PC-3 (cell line): ENCODE results near the gene ZNF22. TPM values are rescaled to one million over a fixed set of nuclear protein-coding genes. Genes with fewer than 3 reads are reported as not detected.

Experiments used
- ATAC-seq: fragments of 200-7000 bp; cut with Tn5 transposase; 2 replicates; pipeline ENCODE4 v1.9.1; 2020; ENCODE audit warnings: mild to moderate bottlenecking, moderate library complexity
- BruUV-seq: library from RNA; stranded (reverse); fragments of 400-500 nt; replicated peaks from 2 replicates; lab custom pipeline; 2021; lab: Mats Ljungman, UMichigan
- CTCF ChIA-PET: fragments of 300-600 bp; sonication (Branson Sonifier 250); formaldehyde crosslinking; loops from one replicate; lab custom pipeline; 2022; ENCODE audit warnings: antibody characterized with exemption; lab: Charles Lee
- POLR2A ChIA-PET: fragments of 300-600 bp; sonication (Branson Sonifier 250); formaldehyde crosslinking; loops from one replicate; lab custom pipeline; 2022; ENCODE audit warnings: antibody characterized with exemption; ENCODE audit not compliant: unreplicated experiment; lab: Charles Lee
- DNase-seq: peaks from one replicate; pipeline ENCODE4 v3.0.0-alpha.2; 2015
- H2AFZ ChIP-seq: fragments of 300-600 bp; sonication (generic); 2 replicates; pipeline ENCODE4 v1.6.0; 2016; ENCODE audit warnings: antibody characterized with exemption, low read length
- H3F3A ChIP-seq: fragments of 300-600 bp; sonication (generic); one replicate; pipeline ENCODE4 v1.6.0; 2017; ENCODE audit warnings: antibody characterized with exemption, low read length, control low read depth, mild to moderate bottlenecking; ENCODE audit not compliant: unreplicated experiment
- H3K27ac ChIP-seq: fragments of 300-600 bp; sonication (generic); 2 replicates; pipeline ENCODE4 v1.5.1; 2016; ENCODE audit warnings: mild to moderate bottlenecking, low read length
- H3K27me3 ChIP-seq: fragments of 300-600 bp; sonication (generic); 2 replicates; pipeline ENCODE4 v1.6.1; 2016; ENCODE audit warnings: low read length, mixed read lengths
- H3K36me3 ChIP-seq: fragments of 300-600 bp; sonication (generic); 2 replicates; pipeline ENCODE4 v1.6.1; 2016; ENCODE audit warnings: low read depth, mixed run types, low read length, mixed read lengths
- H3K4me1 ChIP-seq: fragments of 300-600 bp; sonication (generic); 2 replicates; pipeline ENCODE4 v1.5.1; 2016; ENCODE audit warnings: low read length; ENCODE audit not compliant: insufficient read depth
- H3K4me2 ChIP-seq: fragments of 300-600 bp; sonication (generic); 2 replicates; pipeline ENCODE4 v1.6.0; 2016; ENCODE audit warnings: low read length
- H3K4me3 ChIP-seq: fragments of 300-600 bp; sonication (generic); 2 replicates; pipeline ENCODE4 v1.5.1; 2016; ENCODE audit warnings: mild to moderate bottlenecking, low read length, mixed read lengths
- H3K79me2 ChIP-seq: fragments of 300-600 bp; sonication (generic); 2 replicates; pipeline ENCODE4 v1.6.1; 2017; ENCODE audit warnings: low read length, mixed read lengths
- H3K9ac ChIP-seq: fragments of 300-600 bp; sonication (generic); 2 replicates; pipeline ENCODE4 v1.6.0; 2016; ENCODE audit warnings: mild to moderate bottlenecking, low read length
- H3K9me2 ChIP-seq: fragments of 300-600 bp; sonication (generic); replicated peaks from 2 replicates; pipeline ENCODE4 v1.6.1; 2016; ENCODE audit warnings: mixed run types, low read length, mixed read lengths
- H3K9me3 ChIP-seq: fragments of 300-600 bp; sonication (generic); 2 replicates; pipeline ENCODE4 v1.6.1; 2016; ENCODE audit warnings: low read length, mixed read lengths
- H4K20me1 ChIP-seq: fragments of 300-600 bp; sonication (generic); 2 replicates; pipeline ENCODE4 v1.6.1; 2016; ENCODE audit warnings: low read length, mixed read lengths
- EZH2 ChIP-seq: fragments of 300-600 bp; sonication (generic); IDR thresholded peaks from one replicate; pipeline ENCODE4 v1.6.1; 2017; ENCODE audit warnings: antibody characterized with exemption, mild to moderate bottlenecking, low read length; ENCODE audit not compliant: unreplicated experiment
- EZH2phosphoT487 ChIP-seq: fragments of 300-600 bp; sonication (generic); IDR thresholded peaks from 2 replicates; pipeline ENCODE4 v1.6.1; 2018; ENCODE audit warnings: mild to moderate bottlenecking, antibody characterized with exemption, low read length, borderline replicate concordance
- intact Hi-C: fragments of 100-400 bp; cut with micrococcal nuclease; formaldehyde crosslinking; loops from 2 replicates; pipeline ENCODE4 v1.9.0; 2023
- total RNA-seq: library from RNA; depleted of rRNA; stranded (reverse); fragments of >200 nt; gene quantifications from 2 replicates; pipeline ENCODE4 v1.2.3, GENCODE V29; 2014
- TF ChIP-seq, protein P1 (sequence below): fragments of 300-600 bp; sonication (generic); conservative IDR thresholded peaks from 2 replicates; pipeline ENCODE4 v1.5.1; 2017; ENCODE audit warnings: antibody characterized with exemption, low read depth, mild to moderate bottlenecking, low read length

The ZNF22 gene
- total RNA-seq, 1 experiment from 2014 or later: 24.8 TPM

DNA sequence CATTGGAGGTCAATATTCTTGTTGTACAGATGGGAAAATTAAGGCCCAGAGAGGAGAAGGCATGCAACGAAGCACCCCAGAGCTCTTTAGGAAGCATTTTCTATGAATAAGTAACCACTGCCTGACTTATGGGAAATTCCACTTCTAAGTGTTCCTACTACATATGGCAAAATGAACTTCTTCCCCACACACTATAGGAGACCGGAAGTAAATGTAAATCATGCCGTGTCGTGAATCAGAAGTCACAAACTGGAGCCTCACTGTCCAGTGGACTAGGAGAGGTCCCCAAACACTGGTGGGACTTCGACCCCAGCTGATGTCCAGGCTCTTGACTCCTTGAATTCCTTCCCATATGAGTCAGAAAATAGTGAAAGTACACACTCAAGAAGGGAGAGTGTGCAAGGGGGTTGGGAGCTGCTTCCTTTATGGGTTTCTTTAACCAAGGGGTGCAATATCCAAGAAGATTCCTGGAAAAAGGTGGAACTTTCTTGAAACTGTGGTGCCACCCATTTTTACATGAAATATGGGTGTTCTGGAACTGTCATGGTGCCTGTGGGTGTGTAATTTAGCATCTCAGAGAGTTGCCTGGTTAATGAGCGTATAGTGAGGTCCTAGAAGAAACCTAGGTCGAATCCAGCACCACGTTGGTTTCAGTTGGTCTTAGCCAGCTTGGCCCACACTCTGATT is 34.5 kb upstream of the ZNF22 start:
- Histone ChIP-seq H3K4me2 (no peak overlapping the region), H3K9me3 (no peaks in the 10 kb centered on the region), H3K4me1 (no peaks in the 10 kb centered on the region), H3K27me3 (no peaks in the 10 kb centered on the region), H3K4me3 (no peak overlapping the region), H3K9ac (no peak overlapping the region), H2AFZ (no peak overlapping the region), H3K9me2 (no peaks in the 10 kb centered on the region), H4K20me1 (no peaks in the 10 kb centered on the region), H3K79me2 (no peaks in the 10 kb centered on the region), H3K27ac (no peak overlapping the region), H3F3A (no peaks in the 10 kb centered on the region), H3K36me3 (no peaks in the 10 kb centered on the region)
- intact Hi-C loops: no loop called here
- no TSS peak for BruUV-seq
- ATAC-seq (no peak), DNase-seq (no peak)
- ChIA-PET CTCF (no interaction called here), POLR2A (no interaction called here)
- TF ChIP-seq, protein P1, sequence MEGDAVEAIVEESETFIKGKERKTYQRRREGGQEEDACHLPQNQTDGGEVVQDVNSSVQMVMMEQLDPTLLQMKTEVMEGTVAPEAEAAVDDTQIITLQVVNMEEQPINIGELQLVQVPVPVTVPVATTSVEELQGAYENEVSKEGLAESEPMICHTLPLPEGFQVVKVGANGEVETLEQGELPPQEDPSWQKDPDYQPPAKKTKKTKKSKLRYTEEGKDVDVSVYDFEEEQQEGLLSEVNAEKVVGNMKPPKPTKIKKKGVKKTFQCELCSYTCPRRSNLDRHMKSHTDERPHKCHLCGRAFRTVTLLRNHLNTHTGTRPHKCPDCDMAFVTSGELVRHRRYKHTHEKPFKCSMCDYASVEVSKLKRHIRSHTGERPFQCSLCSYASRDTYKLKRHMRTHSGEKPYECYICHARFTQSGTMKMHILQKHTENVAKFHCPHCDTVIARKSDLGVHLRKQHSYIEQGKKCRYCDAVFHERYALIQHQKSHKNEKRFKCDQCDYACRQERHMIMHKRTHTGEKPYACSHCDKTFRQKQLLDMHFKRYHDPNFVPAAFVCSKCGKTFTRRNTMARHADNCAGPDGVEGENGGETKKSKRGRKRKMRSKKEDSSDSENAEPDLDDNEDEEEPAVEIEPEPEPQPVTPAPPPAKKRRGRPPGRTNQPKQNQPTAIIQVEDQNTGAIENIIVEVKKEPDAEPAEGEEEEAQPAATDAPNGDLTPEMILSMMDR: no peak
- no peak for TF ChIP-seq EZH2phosphoT487
- TF ChIP-seq EZH2: no peak

GRCh38 chr10:44966816-44967509 is 33.8 kb upstream of the ZNF22 start:
- no TSS peak for BruUV-seq
- DNase-seq (no peak), ATAC-seq (no peak)
- Histone ChIP-seq H2AFZ (no peak overlapping the region), H3K4me3 (no peak overlapping the region), H3K4me1 (no peaks in the 10 kb centered on the region), H3K27me3 (no peaks in the 10 kb centered on the region), H4K20me1 (no peaks in the 10 kb centered on the region), H3F3A (no peaks in the 10 kb centered on the region), H3K79me2 (no peaks in the 10 kb centered on the region), H3K4me2 (no peak overlapping the region), H3K9ac (no peak overlapping the region), H3K27ac (no peak overlapping the region), H3K9me2 (no peaks in the 10 kb centered on the region), H3K36me3 (no peaks in the 10 kb centered on the region), H3K9me3 (no peaks in the 10 kb centered on the region)
- POLR2A ChIA-PET: no interaction called here
- intact Hi-C loops: no loop called here
- CTCF ChIA-PET: no interaction called here
- TF ChIP-seq EZH2phosphoT487: no peak
- no peak for TF ChIP-seq EZH2
- TF ChIP-seq, protein P1: peak; percentile 22; the same call in 1 of the 2 replicates

GRCh38 chr10:44967616-44968015 is 33.1 kb upstream of the ZNF22 start:
- no peaks in the 10 kb centered on the region for H3F3A ChIP-seq
- H3K27me3 ChIP-seq: no peaks in the 10 kb centered on the region
- no peaks in the 10 kb centered on the region for H3K36me3 ChIP-seq
- BruUV-seq: no TSS peak
- no peak overlapping the region for H3K27ac ChIP-seq
- no peak overlapping the region for H3K4me3 ChIP-seq
- H3K4me1 ChIP-seq: no peaks in the 10 kb centered on the region
- no peaks in the 10 kb centered on the region for H3K9me3 ChIP-seq
- H4K20me1 ChIP-seq: no peaks in the 10 kb centered on the region
- ATAC-seq (no peak), DNase-seq (no peak)
- no peak overlapping the region for H3K4me2 ChIP-seq
- H3K9ac ChIP-seq: no peak overlapping the region
- intact Hi-C loops: no loop called here
- no peaks in the 10 kb centered on the region for H3K79me2 ChIP-seq
- no peak overlapping the region for H2AFZ ChIP-seq
- no peaks in the 10 kb centered on the region for H3K9me2 ChIP-seq
- CTCF ChIA-PET: no interaction called here
- no peak for TF ChIP-seq EZH2phosphoT487
- TF ChIP-seq, protein P1: no peak
- POLR2A ChIA-PET: no interaction called here
